GM12874 (cell line): Measurements from ENCODE around the gene MGAT5.

ENCODE experiments used
- CTCF ChIP-seq: IDR thresholded peaks from 2 replicates; pipeline ENCODE4 v1.5.1; 2011; ENCODE audit warnings: low read depth, mild to moderate bottlenecking, control low read depth, low read length, moderate library complexity; ENCODE audit not compliant: insufficient read depth

The MGAT5 gene

GRCh38 chr2:134216152-134216829 lies 37.6 kb upstream of the MGAT5 start:
- no peak for TF ChIP-seq CTCF

GRCh38 chr2:134217351-134217750 lies 36.5 kb upstream of the MGAT5 start:
- no peak for TF ChIP-seq CTCF

- TF ChIP-seq CTCF = no peak
Measured at GRCh38 chr2:134217924-134218323, 35.9 kb upstream of the MGAT5 start.

GRCh38 chr2:134218414-134218813 lies 35.5 kb upstream of the MGAT5 start:
- TF ChIP-seq CTCF = no peak

GRCh38 chr2:134218930-134219658 lies 34.8 kb upstream of the MGAT5 start:
- no peak for TF ChIP-seq CTCF

- TF ChIP-seq CTCF = no peak
Measured at GRCh38 chr2:134220344-134220974, 33.4 kb upstream of the MGAT5 start.

GRCh38 chr2:134224005-134224404 lies 29.9 kb upstream of the MGAT5 start:
- TF ChIP-seq CTCF = no peak
